CD4-positive, alpha-beta T cell treated with Interleukin-6 at 100 ng/mL for 8 hours (primary cell): Measurements from ENCODE around the gene IGF1R.

Experiments
- DNase-seq: peaks from one replicate; pipeline ENCODE4 v3.0.0-alpha.2; 2020; ENCODE audit warnings: mixed read lengths, low spot score

IGF1R gene

DNA sequence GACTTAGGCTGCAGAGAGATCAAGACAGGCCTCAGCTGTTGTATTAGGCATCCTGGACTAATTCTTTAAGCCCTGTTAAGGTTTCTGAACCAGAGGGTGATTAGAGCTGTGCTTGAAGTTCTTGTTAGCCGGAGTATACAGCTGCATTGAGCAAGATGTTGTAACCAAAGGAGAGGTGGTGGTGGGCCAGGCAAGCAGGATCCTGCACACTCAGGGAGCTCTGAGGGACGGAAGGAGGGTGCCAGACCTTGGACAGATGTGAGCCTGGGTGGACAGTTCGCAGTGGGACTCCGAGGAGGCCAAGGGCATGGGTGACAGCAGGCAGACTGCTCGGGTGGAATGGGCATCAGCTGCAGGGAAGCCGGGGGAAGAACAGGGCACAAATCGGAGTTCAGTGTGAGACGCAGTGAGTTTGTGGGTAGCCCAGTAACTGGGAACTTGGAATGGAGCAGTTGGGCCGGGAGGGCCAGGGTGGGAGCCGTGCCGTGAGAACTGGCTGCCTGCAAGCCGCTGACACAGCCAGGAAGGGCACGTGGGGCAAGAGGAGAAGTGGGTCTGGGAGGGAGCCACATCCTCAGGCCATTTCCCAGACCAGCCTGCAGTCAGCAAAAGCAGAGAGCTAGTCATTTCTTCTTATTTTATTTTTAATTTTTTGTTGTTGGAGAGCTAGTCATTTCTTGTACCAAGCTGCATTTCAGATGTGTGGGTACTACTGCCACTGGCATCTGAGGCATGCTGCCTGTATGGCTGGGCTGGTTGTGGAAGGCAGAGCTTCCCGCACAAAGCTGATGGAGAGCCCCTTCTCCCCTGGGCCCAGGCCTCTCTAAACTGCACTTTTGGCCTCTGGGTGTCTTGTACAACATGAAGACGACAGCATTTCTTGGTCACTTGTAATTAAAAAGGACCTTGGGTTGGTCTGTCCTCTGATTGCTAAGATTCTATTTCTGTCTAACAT lies 298.2 kb downstream of the IGF1R start:
- no peak for DNase-seq

DNA sequence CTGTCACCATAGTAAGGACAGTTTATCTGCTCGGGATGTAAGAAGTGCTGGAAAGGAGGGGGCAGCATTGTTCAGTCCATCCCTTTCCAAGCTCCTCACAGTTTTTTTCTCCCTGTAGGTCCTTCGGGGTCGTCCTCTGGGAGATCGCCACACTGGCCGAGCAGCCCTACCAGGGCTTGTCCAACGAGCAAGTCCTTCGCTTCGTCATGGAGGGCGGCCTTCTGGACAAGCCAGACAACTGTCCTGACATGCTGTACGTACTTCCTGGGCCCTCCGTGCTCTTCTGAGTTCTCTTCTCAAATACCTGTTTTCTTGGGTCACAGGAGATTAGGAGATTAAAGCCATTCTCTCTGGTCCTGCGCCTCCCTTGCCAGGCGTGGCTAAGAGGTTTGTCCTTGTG lies 300.1 kb downstream of the IGF1R start:
- no peak for DNase-seq

DNA sequence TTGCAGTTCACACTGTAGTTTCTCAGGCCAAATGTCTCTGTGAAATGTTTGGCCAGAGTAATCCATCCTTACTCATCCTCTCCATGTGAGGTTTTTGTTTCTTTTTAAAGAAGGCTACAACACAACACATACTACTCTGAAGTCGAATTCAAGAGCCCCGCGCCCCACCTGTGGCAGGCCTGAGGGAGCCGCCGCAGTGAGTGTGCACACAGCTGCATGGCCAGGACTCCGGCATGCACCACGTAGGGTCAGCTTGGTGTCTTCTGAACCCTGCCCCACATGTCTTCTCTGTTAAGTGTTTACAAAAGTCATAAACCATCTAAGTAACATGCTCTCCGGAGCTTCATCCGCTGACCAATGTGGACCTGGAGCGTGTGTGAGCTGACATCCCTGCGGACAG lies 300.6 kb downstream of the IGF1R start:
- no peak for DNase-seq

DNA sequence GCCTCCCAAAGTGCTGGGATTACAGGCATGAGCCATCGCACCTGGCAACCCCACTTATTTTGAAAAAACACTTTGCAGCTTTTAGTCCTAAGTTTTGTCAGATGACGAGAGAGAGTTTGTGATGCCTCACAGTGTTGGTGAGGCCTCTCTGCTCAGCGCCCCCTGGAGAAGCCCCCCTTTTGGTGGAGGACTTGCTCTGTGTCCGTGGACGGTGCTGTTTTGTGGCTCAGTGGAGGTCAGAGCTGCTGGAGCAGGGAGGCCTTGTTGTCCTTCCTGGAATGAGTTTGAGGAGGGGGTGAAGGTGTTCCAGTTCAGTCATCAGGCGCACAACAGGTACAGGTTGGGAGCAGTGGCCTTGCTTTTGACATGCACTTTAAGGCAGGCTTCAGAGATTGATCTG lies 301.3 kb downstream of the IGF1R start:
- no peak for DNase-seq

DNA sequence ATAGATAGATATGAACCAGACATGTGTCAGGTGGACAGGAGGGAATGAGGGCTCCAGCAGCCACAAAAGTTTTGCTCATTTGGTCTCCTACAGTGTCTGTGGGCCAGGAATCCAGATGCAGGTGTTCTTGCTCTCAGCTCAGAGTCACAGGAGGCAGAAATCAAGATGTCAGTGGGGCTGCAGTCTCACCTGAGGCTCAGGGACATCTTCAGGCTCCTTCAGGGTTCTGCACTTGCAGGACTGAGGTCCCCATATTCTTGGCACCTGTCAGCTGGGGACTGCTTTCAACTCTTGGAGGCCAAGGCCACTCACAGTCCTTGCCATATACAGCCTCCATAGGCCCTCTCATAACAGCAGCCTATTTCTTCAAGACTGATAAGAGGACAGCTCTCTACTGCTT lies 301.9 kb downstream of the IGF1R start:
- no peak for DNase-seq

DNA sequence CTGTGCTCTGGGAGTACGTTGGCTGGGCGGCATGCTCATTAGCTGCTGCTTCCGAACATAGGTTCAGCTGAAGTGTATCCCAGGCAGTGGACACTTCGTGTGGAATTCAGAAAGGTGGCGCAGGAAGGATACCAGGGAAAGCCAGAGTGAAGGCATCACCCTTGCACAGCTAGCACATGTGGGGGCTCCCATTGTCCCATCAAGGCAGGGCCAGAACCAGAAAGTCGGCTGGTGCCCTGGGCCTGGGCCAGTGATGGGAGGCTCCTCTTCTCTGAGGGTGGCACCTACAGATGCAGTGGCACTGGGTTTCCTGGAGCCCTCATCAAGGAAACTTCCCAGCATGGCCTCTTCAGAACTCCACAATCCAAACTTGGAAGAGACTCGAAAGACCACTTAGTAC lies 302.7 kb downstream of the IGF1R start:
- DNase-seq: no peak

DNA sequence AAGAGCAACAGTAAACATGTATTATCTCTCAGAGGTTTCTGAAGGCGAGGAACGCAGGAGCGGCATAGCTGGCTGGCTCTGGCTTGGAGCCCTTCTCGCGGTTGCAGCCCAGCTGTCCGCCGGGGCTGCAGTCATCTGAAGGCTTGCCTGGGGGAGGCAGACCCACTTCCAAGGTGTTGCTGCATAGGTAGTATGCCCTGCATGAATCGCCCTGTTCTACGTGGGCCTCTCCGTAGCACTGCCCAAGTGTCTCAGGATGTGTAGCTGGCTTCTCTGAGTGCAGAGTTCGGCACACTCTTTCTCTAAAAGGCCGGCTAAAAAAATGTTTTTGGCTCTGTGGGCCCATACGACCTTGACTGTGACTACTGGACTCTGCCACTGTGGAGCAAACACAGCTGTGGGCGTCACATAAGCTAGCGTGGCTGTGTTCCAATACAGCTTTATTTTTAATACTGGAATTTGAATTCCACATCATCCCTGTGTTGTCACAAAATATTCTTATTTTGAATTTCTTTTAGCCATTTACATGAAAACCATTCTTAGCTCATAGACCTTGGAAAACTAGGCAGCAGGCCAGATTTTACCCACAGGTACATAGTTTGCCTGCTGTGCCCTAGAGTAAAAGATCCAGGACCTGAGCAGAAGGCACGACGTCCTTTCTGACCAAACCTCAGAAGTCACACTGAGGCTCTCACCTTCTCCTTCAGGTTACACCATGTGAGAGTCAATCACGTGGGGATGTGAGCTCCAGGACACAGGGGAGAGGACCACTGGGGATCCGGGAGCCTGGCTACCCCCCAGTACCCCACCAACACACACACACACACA lies 303.4 kb downstream of the IGF1R start:
- DNase-seq: no peak

DNA sequence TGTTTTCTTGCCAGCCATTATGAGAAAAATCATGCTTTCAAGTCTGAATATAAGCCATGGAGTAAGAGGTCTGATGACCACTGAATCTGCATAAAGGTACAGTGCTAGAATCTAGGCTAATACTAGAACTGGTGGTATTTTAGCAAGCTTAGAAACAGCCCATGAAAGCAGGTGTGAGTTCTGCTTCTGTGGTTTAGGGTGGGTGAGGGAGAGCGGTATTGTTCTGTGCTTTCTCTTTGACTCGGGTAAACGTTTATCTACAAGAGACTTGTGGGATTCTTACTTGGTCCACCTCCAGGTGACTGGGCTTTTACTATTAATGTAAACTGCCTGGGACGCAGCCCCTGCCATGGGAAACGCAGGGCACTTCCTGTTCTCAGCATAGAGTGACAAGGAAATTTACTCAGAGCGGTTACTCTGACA lies 304.1 kb downstream of the IGF1R start:
- no peak for DNase-seq

DNA sequence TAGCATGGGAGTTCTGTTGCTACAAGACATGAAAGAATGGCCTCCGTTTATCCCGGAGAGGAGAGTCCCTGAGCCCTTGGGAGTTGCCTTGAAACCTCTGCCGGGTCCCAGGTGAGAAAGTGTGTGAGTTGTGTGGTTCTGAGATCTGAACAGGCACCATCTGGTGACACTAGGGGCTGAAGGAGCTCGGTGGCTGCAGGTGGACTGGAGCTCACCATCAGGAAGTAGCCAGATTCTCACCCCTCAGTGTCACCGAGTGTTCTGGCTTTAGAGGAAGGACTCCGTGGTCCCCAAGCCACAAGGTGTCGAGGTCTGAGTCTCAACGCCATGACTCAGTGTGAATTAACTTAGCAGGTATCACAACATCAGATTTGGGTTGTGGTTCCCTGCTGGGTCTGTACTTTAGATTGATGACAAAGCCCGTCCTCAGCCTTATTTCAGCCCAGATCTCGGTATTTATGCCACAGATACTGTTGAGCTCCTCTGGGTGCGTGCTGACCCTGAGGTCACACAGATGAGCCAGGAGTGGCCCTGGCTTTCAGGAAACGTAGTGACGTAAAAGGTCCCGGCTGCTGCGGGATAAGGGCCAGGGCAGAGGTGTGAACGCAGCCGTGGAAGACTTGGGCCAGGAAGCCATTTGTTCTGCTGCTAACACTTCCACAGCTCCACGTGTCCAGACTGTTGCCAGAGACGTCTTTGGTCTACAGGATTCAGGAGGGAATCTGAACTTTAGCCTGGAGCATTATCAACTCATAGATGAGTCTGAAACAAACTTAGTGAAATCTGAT lies 304.9 kb downstream of the IGF1R start:
- DNase-seq: no peak

DNA sequence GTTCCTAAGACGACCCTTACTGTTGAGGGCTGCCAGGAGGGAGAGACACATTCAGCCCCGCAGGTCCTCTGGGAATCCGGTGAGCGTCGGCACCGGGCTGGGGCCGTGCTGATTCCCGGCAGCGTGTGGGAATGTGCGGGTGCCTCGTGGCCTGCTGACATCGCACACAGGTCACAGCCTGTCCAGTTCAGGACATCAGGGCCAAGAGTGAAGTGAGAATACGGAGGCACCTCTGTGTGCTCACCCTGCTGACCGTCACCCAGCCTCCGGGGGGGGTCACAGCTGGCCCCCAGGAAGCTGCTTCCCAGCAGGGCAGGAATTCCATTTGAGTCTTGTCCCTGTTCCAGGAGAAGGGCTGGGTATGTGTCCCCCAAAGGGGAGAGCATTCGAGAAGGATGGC lies 305.6 kb downstream of the IGF1R start:
- no peak for DNase-seq

DNA sequence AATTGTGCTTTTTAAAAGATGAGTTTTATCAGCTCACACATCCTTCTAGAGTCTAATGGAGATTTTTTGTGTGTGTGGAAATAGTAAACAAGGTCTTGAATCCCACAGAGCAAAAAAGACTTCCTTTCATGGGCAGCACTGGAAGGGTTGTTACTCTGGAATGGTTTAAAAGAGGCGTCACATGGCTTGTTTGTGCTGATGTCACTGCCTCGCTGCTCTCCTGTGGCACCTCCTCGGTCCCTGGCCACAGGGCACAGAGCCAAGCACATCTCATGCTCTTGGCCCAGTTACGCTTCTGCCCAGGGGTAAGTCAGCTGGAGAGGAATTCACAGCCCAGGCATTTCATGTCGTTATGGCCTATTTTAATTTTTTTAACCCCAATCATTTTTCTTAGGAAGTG lies 306.1 kb downstream of the IGF1R start:
- DNase-seq: no peak

DNA sequence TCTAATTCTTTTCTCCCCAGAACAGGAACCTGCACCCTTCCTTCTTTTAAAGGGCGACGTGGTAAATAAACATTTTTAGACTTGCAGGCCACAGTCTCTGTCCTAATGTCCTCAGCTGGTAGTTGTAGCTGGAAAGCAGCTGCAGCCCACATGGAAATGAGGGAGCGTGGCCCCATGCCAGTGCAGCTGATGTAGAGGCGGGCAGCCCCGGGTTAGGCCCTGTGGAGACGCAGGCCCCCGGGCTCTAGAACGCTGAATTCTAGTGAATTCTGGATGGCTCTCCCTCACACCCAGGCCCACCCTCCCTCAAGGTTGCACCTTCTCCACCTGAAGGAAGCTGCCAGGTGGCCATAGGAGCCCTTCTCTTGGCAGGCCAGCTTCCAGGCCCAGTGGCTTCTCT lies 307.0 kb downstream of the IGF1R start:
- no peak for DNase-seq

DNA sequence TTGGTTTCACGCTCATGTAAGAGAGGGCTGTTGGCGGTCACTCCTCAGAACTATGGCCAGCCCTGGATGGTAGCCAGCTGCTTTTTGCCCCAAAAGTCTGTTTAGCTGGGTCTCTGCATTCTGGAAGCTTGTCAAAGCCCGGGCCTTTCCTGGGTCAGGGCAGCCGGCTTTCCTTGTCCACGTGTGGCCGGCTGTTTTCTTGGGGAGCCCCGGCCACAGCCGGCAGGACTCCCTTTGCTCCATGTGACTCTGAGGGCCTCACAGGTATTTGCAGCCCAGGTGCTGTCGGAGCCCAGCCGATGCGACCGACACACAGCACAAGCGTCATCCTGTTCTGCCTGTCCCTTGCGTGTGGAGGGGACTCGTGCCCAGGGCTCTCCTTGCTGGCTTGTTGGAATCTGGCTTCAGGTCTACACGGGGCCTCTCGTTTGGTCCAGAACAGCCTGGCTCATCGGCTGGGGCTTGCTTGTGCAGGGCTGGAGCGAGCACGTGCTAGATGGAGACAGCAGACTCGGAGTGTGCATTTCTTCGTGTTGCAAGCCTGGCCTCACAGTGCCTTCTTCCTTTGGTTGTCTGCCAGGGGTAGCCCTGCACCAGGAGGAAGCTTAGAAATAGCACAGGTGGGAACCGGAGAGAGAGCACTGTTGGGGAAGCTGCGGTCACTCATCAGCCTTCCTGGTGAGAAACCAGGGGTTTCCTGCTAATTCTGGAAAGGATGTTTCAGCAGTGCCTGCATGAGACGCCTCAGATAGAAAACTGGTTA lies 307.8 kb downstream of the IGF1R start:
- no peak for DNase-seq

DNA sequence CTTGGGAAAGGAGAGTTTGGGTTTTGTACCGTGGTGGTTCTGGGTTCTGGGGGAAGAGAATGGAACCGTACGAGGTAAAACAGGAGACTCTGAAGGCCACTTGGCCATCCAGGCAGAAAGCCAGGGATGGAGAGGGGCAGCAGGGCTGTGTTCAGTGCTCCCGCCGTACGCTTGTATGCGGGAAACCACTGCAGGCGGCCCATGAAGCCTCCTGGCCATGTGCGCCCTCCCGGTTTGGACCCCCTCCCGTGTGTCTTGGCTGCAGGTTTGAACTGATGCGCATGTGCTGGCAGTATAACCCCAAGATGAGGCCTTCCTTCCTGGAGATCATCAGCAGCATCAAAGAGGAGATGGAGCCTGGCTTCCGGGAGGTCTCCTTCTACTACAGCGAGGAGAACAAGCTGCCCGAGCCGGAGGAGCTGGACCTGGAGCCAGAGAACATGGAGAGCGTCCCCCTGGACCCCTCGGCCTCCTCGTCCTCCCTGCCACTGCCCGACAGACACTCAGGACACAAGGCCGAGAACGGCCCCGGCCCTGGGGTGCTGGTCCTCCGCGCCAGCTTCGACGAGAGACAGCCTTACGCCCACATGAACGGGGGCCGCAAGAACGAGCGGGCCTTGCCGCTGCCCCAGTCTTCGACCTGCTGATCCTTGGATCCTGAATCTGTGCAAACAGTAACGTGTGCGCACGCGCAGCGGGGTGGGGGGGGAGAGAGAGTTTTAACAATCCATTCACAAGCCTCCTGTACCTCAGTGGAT lies 308.6 kb downstream of the IGF1R start:
- DNase-seq: no peak

DNA sequence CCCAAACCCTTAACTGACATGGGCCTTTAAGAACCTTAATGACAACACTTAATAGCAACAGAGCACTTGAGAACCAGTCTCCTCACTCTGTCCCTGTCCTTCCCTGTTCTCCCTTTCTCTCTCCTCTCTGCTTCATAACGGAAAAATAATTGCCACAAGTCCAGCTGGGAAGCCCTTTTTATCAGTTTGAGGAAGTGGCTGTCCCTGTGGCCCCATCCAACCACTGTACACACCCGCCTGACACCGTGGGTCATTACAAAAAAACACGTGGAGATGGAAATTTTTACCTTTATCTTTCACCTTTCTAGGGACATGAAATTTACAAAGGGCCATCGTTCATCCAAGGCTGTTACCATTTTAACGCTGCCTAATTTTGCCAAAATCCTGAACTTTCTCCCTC lies 309.3 kb downstream of the IGF1R start:
- no peak for DNase-seq

DNA sequence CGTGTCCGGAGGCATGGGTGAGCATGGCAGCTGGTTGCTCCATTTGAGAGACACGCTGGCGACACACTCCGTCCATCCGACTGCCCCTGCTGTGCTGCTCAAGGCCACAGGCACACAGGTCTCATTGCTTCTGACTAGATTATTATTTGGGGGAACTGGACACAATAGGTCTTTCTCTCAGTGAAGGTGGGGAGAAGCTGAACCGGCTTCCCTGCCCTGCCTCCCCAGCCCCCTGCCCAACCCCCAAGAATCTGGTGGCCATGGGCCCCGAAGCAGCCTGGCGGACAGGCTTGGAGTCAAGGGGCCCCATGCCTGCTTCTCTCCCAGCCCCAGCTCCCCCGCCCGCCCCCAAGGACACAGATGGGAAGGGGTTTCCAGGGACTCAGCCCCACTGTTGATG lies 309.7 kb downstream of the IGF1R start:
- no peak for DNase-seq

DNA sequence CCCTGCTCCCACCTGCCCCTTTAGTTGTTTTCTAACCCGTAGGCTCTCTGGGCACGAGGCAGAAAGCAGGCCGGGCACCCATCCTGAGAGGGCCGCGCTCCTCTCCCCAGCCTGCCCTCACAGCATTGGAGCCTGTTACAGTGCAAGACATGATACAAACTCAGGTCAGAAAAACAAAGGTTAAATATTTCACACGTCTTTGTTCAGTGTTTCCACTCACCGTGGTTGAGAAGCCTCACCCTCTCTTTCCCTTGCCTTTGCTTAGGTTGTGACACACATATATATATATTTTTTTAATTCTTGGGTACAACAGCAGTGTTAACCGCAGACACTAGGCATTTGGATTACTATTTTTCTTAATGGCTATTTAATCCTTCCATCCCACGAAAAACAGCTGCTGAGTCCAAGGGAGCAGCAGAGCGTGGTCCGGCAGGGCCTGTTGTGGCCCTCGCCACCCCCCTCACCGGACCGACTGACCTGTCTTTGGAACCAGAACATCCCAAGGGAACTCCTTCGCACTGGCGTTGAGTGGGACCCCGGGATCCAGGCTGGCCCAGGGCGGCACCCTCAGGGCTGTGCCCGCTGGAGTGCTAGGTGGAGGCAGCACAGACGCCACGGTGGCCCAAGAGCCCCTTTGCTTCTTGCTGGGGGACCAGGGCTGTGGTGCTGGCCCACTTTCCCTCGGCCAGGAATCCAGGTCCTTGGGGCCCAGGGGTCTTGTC lies 310.7 kb downstream of the IGF1R start:
- no peak for DNase-seq

DNA sequence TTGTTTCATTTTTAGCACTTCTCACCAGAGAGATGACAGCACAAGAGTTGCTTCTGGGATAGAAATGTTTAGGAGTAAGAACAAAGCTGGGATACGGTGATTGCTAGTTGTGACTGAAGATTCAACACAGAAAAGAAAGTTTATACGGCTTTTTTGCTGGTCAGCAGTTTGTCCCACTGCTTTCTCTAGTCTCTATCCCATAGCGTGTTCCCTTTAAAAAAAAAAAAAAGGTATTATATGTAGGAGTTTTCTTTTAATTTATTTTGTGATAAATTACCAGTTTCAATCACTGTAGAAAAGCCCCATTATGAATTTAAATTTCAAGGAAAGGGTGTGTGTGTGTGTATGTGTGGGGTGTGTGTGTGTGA lies 311.3 kb downstream of the IGF1R start:
- no peak for DNase-seq

DNA sequence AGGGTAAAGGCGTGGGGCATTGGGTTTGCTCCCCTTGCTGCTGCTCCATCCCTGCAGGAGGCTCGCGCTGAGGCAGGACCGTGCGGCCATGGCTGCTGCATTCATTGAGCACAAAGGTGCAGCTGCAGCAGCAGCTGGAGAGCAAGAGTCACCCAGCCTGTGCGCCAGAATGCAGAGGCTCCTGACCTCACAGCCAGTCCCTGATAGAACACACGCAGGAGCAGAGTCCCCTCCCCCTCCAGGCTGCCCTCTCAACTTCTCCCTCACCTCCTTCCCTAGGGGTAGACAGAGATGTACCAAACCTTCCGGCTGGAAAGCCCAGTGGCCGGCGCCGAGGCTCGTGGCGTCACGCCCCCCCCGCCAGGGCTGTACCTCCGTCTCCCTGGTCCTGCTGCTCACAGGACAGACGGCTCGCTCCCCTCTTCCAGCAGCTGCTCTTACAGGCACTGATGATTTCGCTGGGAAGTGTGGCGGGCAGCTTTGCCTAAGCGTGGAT lies 312.3 kb downstream of the IGF1R start:
- no peak for DNase-seq

DNA sequence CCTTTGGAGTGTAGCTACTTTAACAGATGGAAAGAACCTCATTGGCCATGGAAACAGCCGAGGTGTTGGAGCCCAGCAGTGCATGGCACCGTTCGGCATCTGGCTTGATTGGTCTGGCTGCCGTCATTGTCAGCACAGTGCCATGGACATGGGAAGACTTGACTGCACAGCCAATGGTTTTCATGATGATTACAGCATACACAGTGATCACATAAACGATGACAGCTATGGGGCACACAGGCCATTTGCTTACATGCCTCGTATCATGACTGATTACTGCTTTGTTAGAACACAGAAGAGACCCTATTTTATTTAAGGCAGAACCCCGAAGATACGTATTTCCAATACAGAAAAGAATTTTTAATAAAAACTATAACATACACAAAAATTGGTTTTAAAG lies 315.1 kb downstream of the IGF1R start:
- DNase-seq: no peak
